Trophoblast cell (in vitro differentiated cells and primary cell): ENCODE measurements around the gene ADAM19.

ENCODE experiments used
- DNase-seq, 2 donors: peaks; one replicate each; pipeline ENCODE4 v3.0.0-alpha.2; 2016
- H2AFZ ChIP-seq: 2 replicates; pipeline ENCODE4 v1.6.1; 2013; ENCODE audit warnings: low read length, moderate library complexity, mild to moderate bottlenecking; ENCODE audit not compliant: insufficient read depth, poor library complexity
- H2AK5ac ChIP-seq: 2 replicates; pipeline ENCODE4 v1.6.1; 2013; ENCODE audit warnings: mild to moderate bottlenecking, low read length
- H2BK120ac ChIP-seq: 2 replicates; pipeline ENCODE4 v1.6.1; 2013; ENCODE audit warnings: low read length, mild to moderate bottlenecking, moderate library complexity; ENCODE audit not compliant: insufficient read depth, poor library complexity
- H2BK12ac ChIP-seq: 2 replicates; pipeline ENCODE4 v1.6.1; 2013; ENCODE audit warnings: mild to moderate bottlenecking, low read length, moderate library complexity
- H2BK5ac ChIP-seq: 2 replicates; pipeline ENCODE4 v1.6.1; 2013; ENCODE audit warnings: low read length, low read depth, moderate library complexity, mild to moderate bottlenecking; ENCODE audit not compliant: poor library complexity
- H3K14ac ChIP-seq: 2 replicates; pipeline ENCODE4 v1.6.1; 2013; ENCODE audit warnings: mild to moderate bottlenecking, low read length
- H3K18ac ChIP-seq: 2 replicates; pipeline ENCODE4 v1.6.1; 2013; ENCODE audit warnings: mild to moderate bottlenecking, low read length
- H3K23ac ChIP-seq: 2 replicates; pipeline ENCODE4 v1.6.1; 2013; ENCODE audit warnings: low read length
- H3K27ac ChIP-seq: 2 replicates; pipeline ENCODE4 v1.5.1; 2013; ENCODE audit warnings: low read depth, mild to moderate bottlenecking, inconsistent platforms, low read length, moderate library complexity
- H3K27me3 ChIP-seq: 2 replicates; pipeline ENCODE4 v1.6.1; 2013; ENCODE audit warnings: inconsistent platforms, mild to moderate bottlenecking, low read length, moderate library complexity; ENCODE audit not compliant: insufficient read depth
- H3K36me3 ChIP-seq, 2 experiments: 1 replicate in 1 of 2; 2 replicates in 1 of 2; pipeline ENCODE4 v1.6.1; 2013; ENCODE audit warnings: low read length in 2 of 2, mild to moderate bottlenecking in 2 of 2, moderate library complexity in 1 of 2; ENCODE audit not compliant: insufficient read depth in 2 of 2, control insufficient read depth in 1 of 2
- H3K4ac ChIP-seq: 2 replicates; pipeline ENCODE4 v1.6.1; 2013; ENCODE audit warnings: low read depth, mild to moderate bottlenecking, low read length, moderate library complexity
- H3K4me1 ChIP-seq, 2 experiments: 1 replicate in 1 of 2; 2 replicates in 1 of 2; pipeline ENCODE4 v1.6.1; 2013; ENCODE audit warnings: low read length in 2 of 2, mild to moderate bottlenecking in 2 of 2, moderate library complexity in 1 of 2; ENCODE audit not compliant: insufficient read depth in 2 of 2, control insufficient read depth in 1 of 2
- H3K4me2 ChIP-seq: 2 replicates; pipeline ENCODE4 v1.6.1; 2013; ENCODE audit warnings: inconsistent platforms, mild to moderate bottlenecking, low read length, moderate library complexity
- H3K4me3 ChIP-seq: 2 replicates; pipeline ENCODE4 v1.5.1; 2013; ENCODE audit warnings: mild to moderate bottlenecking, low read depth, low read length, inconsistent platforms
- H3K79me1 ChIP-seq: one replicate; pipeline ENCODE4 v1.6.1; 2013; ENCODE audit warnings: low read length
- H3K79me2 ChIP-seq: 2 replicates; pipeline ENCODE4 v1.6.1; 2013; ENCODE audit warnings: low read length, mild to moderate bottlenecking; ENCODE audit not compliant: control insufficient read depth, insufficient read depth, poor library complexity
- H3K9ac ChIP-seq: 2 replicates; pipeline ENCODE4 v1.6.1; 2013; ENCODE audit warnings: mild to moderate bottlenecking, low read length
- H3K9me3 ChIP-seq: 2 replicates; pipeline ENCODE4 v1.6.1; 2013; ENCODE audit warnings: low read depth, mild to moderate bottlenecking, control low read depth, inconsistent platforms, low read length; ENCODE audit not compliant: insufficient read depth
- H4K12ac ChIP-seq: 2 replicates; pipeline ENCODE4 v1.6.1; 2013; ENCODE audit warnings: low read depth, mild to moderate bottlenecking, low read length, moderate library complexity
- H4K8ac ChIP-seq: 2 replicates; pipeline ENCODE4 v1.6.1; 2013; ENCODE audit warnings: low read depth, mild to moderate bottlenecking, low read length, moderate library complexity
- H4K91ac ChIP-seq: one replicate; pipeline ENCODE4 v1.6.1; 2013; ENCODE audit warnings: low read depth, mild to moderate bottlenecking, low read length, moderate library complexity
- WGBS: extraction: QIAGEN DNeasy Blood & Tissue Kit; methylation state at CpG from one replicate; pipeline ENCODE4 v1.1.7; 2013; ENCODE audit warnings: missing lambda C conversion rate; ENCODE audit not compliant: insufficient read length, insufficient coverage; ENCODE audit errors: extremely low coverage; 5-methylcytosine and 5-hydroxymethylcytosine counted together

Gene ADAM19

GRCh38 chr5:157616785-157617184, 41.2 kb upstream of the ADAM19 start:
- Histone ChIP-seq H4K91ac (no peak overlapping the region), H3K23ac (no peak overlapping the region), H2BK12ac (no peak overlapping the region), H4K12ac (no peak overlapping the region), H3K27ac (no peak overlapping the region), H3K4me3 (no peak overlapping the region), H2AK5ac (no peak overlapping the region), H3K9me3 (no peaks in the 10 kb centered on the region), H3K4me2 (no peak overlapping the region), H3K27me3 (no peaks in the 10 kb centered on the region), H3K79me1 (peaks cover 14% of the 10 kb centered on the region), H3K9ac (no peak overlapping the region), H2AFZ (no peak overlapping the region), H2BK120ac (no peak overlapping the region), H3K4me1 (peaks cover 14 to 15% of the 10 kb centered on the region in 2 experiments), H3K79me2 (peaks cover 3% of the 10 kb centered on the region), H2BK5ac (no peak overlapping the region), H3K18ac (no peak overlapping the region), H3K14ac (no peak overlapping the region), H3K4ac (no peak overlapping the region), H3K36me3 (no peaks in the 10 kb centered on the region), H4K8ac (no peak overlapping the region)
- WGBS: no CpG with 5 or more reads among the region's 4 CpGs
- peak; percentile 57 to 85 for DNase-seq

- no CpG with 5 or more reads among the region's 11 CpGs for WGBS
- H3K4me2 ChIP-seq: no peak overlapping the region
Measured at GRCh38 chr5:157613385-157614245, 38.0 kb upstream of the ADAM19 start.

GRCh38 chr5:157612581-157612980, 37.0 kb upstream of the ADAM19 start:
- H4K8ac ChIP-seq: no peak overlapping the region

More at GRCh38 chr5:157613385-157614245, 38.0 kb upstream of the ADAM19 start:
- Histone ChIP-seq H3K27me3 (no peaks in the 10 kb centered on the region), H3K9ac (no peak overlapping the region), H4K8ac (peak overlapping the region; percentile 90), H2BK120ac (peak overlapping the region; percentile 78), H3K4me1 (peaks cover 22% of the 10 kb centered on the region in 2 experiments), H2AFZ (no peak overlapping the region), H4K91ac (peak overlapping the region; percentile 88), H2BK12ac (peak overlapping the region; percentile 69), H3K79me2 (peaks cover 3% of the 10 kb centered on the region), H3K23ac (no peak overlapping the region), H2AK5ac (peak overlapping the region; percentile 76), H3K79me1 (peaks cover 28% of the 10 kb centered on the region), H2BK5ac (peak overlapping the region; percentile 76), H3K18ac (peak overlapping the region; percentile 49), H3K36me3 (no peaks in the 10 kb centered on the region), H3K14ac (peak overlapping the region; percentile 85), H3K4me3 (no peak overlapping the region), H4K12ac (no peak overlapping the region), H3K9me3 (no peaks in the 10 kb centered on the region), H3K27ac (peak overlapping the region; percentile 44), H3K4ac (peak overlapping the region; percentile 39)
- DNase-seq: peak; percentile 63 to 87

GRCh38 chr5:157611571-157612476, 36.2 kb upstream of the ADAM19 start:
- Histone ChIP-seq H3K9me3 (no peaks in the 10 kb centered on the region), H3K4me2 (no peak overlapping the region), H4K12ac (no peak overlapping the region), H3K14ac (peak overlapping the region; percentile 59), H3K4ac (peak overlapping the region; percentile 9), H3K36me3 (no peaks in the 10 kb centered on the region), H3K79me2 (peaks cover 5% of the 10 kb centered on the region), H2BK120ac (peak overlapping the region; percentile 86), H2BK5ac (peak overlapping the region; percentile 66), H3K4me1 (peaks cover 29 to 33% of the 10 kb centered on the region in 2 experiments), H3K23ac (peak overlapping the region; percentile 18), H2BK12ac (peak overlapping the region; percentile 91), H4K91ac (peak overlapping the region; percentile 79), H3K4me3 (no peak overlapping the region), H3K9ac (no peak overlapping the region), H2AFZ (no peak overlapping the region), H4K8ac (peak overlapping the region; percentile 32), H3K27me3 (no peaks in the 10 kb centered on the region), H3K27ac (peak overlapping the region; percentile 35), H3K18ac (peak overlapping the region; percentile 66), H3K79me1 (peaks cover 40% of the 10 kb centered on the region), H2AK5ac (peak overlapping the region; percentile 7)
- peak; percentile 50 to 65 for DNase-seq
- no CpG with 5 or more reads among the region's 10 CpGs for WGBS

More at GRCh38 chr5:157612581-157612980, 37.0 kb upstream of the ADAM19 start:
- no peak overlapping the region for H3K4me2 ChIP-seq
- peak overlapping the region; percentile 79 for H4K91ac ChIP-seq
- peak overlapping the region; percentile 19 for H3K14ac ChIP-seq
- H3K23ac ChIP-seq: no peak overlapping the region
- H3K4ac ChIP-seq: no peak overlapping the region
- peaks cover 29 to 30% of the 10 kb centered on the region in 2 experiments for H3K4me1 ChIP-seq
- H3K9ac ChIP-seq: no peak overlapping the region
- no peaks in the 10 kb centered on the region for H3K36me3 ChIP-seq
- peak overlapping the region; percentile 54 for H2BK5ac ChIP-seq
- no peak overlapping the region for H3K18ac ChIP-seq
- peak overlapping the region; percentile 35 for H3K27ac ChIP-seq
- H3K9me3 ChIP-seq: no peaks in the 10 kb centered on the region
- H3K27me3 ChIP-seq: no peaks in the 10 kb centered on the region
- no peak overlapping the region for H2AFZ ChIP-seq
- peak; percentile 83 to 92 for DNase-seq
- H2AK5ac ChIP-seq: peak overlapping the region; percentile 11
- H2BK12ac ChIP-seq: peak overlapping the region; percentile 5
- H3K79me1 ChIP-seq: peaks cover 36% of the 10 kb centered on the region
- H3K79me2 ChIP-seq: peaks cover 5% of the 10 kb centered on the region
- no peak overlapping the region for H4K12ac ChIP-seq
- no peak overlapping the region for H3K4me3 ChIP-seq
- H2BK120ac ChIP-seq: peak overlapping the region; percentile 86
- WGBS: no CpG with 5 or more reads among the region's 5 CpGs
